Measurements from ENCODE around the gene PDE1C. TPM values are rescaled to one million over a fixed set of nuclear protein-coding genes. Genes with fewer than 3 reads are reported as not detected.

The PDE1C gene
- total RNA-seq: not detected

DNA sequence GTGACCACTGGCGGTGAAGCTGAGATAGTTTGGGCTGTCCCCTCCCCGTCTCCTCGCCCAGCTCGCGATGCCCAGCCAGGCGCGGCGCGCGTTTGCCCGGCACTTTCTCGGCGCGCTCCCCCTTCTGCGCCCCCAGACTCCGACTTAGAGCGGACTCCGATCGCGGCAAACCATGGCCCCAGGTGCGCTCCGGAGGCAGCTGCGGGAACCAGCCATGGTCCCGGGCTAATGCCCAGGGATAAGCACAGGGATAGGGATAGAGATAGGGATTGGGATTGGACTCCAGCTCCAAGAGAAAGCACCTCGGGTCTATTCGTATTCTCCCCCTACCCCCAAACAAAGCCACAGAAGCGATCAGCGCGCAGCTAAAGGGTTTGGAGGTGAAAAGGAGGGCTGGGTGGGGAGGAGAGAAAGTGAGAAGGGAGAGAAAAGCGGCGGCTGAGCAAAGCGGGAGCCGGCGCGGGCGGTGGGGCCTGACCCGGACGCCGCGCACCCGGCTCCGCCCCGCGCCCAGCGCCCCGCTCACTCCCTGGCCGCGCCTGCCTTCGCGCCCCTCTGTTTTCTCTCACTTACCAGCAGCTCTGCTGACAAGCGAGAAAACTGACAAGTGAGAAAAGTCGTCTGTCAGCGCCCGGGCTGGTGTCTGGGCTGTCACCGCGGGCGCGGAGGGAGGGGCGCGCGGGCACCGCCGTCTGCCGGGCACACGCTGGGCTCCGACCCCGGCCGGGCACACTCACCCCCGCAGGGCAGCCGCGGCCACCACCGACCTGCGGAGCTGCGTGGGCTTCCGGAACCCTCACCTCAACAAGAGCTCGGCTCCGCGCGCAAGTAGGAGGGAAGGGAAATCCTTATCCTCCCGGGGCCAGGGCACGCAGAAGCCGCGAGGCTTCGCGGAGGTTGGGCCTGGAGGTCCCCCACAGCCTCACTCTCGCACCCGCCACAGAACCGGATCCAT lies at the start of gene PDE1C:
PDE1C (minus strand) TSS at position 2 of the 955 bp plus-strand sequence.

